K562 (cell line): ENCODE measurements around the gene ZNF74.

Experiments
- ATF2 ChIP-seq: sonication (generic); formaldehyde crosslinking; IDR thresholded peaks from 2 replicates; pipeline ENCODE4 v1.8.1; 2022; ENCODE audit warnings: missing genetic modification reagents
- ATF3 ChIP-seq, 2 experiments: fragments of 450-650 bp in 1 of 2; sonication (generic) in 1 of 2; formaldehyde crosslinking in 1 of 2; IDR thresholded peaks in 1 of 2; conservative IDR thresholded peaks in 1 of 2; 2 replicates each; pipeline versions ENCODE4 v1.6.1 to v1.8.1; 2016 to 2023; ENCODE audit warnings: mild to moderate bottlenecking in 2 of 2, moderate library complexity in 2 of 2, inconsistent platforms in 1 of 2, missing genetic modification reagents in 1 of 2
- BCLAF1 ChIP-seq, 2 experiments: fragments of 450-650 bp in 1 of 2; IDR thresholded peaks; 2 replicates each; pipeline ENCODE4 v1.6.1; 2011 to 2017; ENCODE audit warnings: low read depth in 2 of 2, antibody characterized with exemption in 1 of 2, borderline replicate concordance in 1 of 2, low read length in 1 of 2, mild to moderate bottlenecking in 1 of 2, mixed read lengths in 1 of 2; ENCODE audit not compliant: control insufficient read depth in 1 of 2
- CTCF ChIP-seq, 3 experiments: IDR thresholded peaks in 2 of 3; conservative IDR thresholded peaks in 1 of 3; 2 replicates each; pipeline ENCODE4 v1.5.1; 2011 to 2012; ENCODE audit warnings: low read length in 3 of 3, mild to moderate bottlenecking in 3 of 3, control low read depth in 2 of 3, improper control_type of control experiment in 1 of 3, inconsistent platforms in 1 of 3, low read depth in 1 of 3, mixed read lengths in 1 of 3, moderate library complexity in 1 of 3; ENCODE audit not compliant: insufficient read depth in 2 of 3
- E2F1 ChIP-seq: sonication (generic); formaldehyde crosslinking; IDR thresholded peaks from 2 replicates; pipeline ENCODE4 v1.8.1; 2023; ENCODE audit warnings: mild to moderate bottlenecking, missing genetic modification reagents, moderate library complexity
- NR2F6 ChIP-seq: fragments of 450-650 bp; formaldehyde crosslinking; IDR thresholded peaks from 2 replicates; pipeline ENCODE4 v1.4.0; 2020; ENCODE audit warnings: mild to moderate bottlenecking
- RAD21 ChIP-seq, 2 experiments: fragments of 250-450 bp in 1 of 2; fragments of 450-650 bp in 1 of 2; sonication (Bioruptor Pico) in 1 of 2; formaldehyde crosslinking in 1 of 2; IDR thresholded peaks in 1 of 2; conservative IDR thresholded peaks in 1 of 2; 2 replicates each; pipeline versions ENCODE4 v1.4.0 to v1.8.0; 2020 to 2022; ENCODE audit warnings: mild to moderate bottlenecking in 2 of 2, moderate library complexity in 1 of 2
- RFX5 ChIP-seq: IDR thresholded peaks from 2 replicates; pipeline ENCODE4 v1.6.1; 2011; ENCODE audit warnings: low read depth, mild to moderate bottlenecking, improper control_type of control experiment, low read length
- ZBTB43 ChIP-seq: sonication (generic); formaldehyde crosslinking; IDR thresholded peaks from 2 replicates; pipeline ENCODE4 v1.8.0; 2023; ENCODE audit warnings: mild to moderate bottlenecking, missing genetic modification reagents
- ZBTB9 ChIP-seq: fragments of 450-650 bp; formaldehyde crosslinking; IDR thresholded peaks from 2 replicates; pipeline ENCODE4 v1.4.0; 2020; ENCODE audit warnings: mild to moderate bottlenecking, moderate library complexity
- ZNF263 ChIP-seq: sonication (generic); formaldehyde crosslinking; IDR thresholded peaks from 2 replicates; pipeline ENCODE4 v1.8.0; 2022; ENCODE audit warnings: mild to moderate bottlenecking, missing genetic modification reagents, borderline replicate concordance
- ZNF57 ChIP-seq: fragments of 450-650 bp; formaldehyde crosslinking; IDR thresholded peaks from 2 replicates; pipeline ENCODE4 v1.4.0; 2020; ENCODE audit warnings: mild to moderate bottlenecking, moderate library complexity

- TF ChIP-seq NR2F6, result no peak
- TF ChIP-seq BCLAF1 (IDR thresholded peaks at IDR 0.05; ENCODE audit: borderline replicate concordance in 1 of 2, control insufficient read depth in 1 of 2, low read depth in 2 of 2, low read length in 1 of 2), result no peak
- no peak for TF ChIP-seq ATF3 (IDR thresholded peaks at IDR 0.05)
- no peak for TF ChIP-seq ATF3 (CRISPR knock-in tag; conservative IDR thresholded peaks at IDR 0.05)
- TF ChIP-seq ATF2, result no peak
- no peak for TF ChIP-seq E2F1 (CRISPR knock-in tag)
- no peak for TF ChIP-seq CTCF (IDR thresholded peaks at IDR 0.05 in 2 of 3, conservative IDR thresholded peaks at IDR 0.05 in 1 of 3; ENCODE audit: insufficient read depth in 2 of 3, low read depth in 1 of 3, low read length in 3 of 3)
- TF ChIP-seq ZNF57 (CRISPR knock-in tag), result no peak
- no peak for TF ChIP-seq ZBTB9 (CRISPR knock-in tag)
- no peak for TF ChIP-seq ZBTB43 (CRISPR knock-in tag)
- TF ChIP-seq RFX5, result no peak
- no peak for TF ChIP-seq RAD21 (CRISPR knock-in tag; conservative IDR thresholded peaks at IDR 0.05 in 1 of 2, IDR thresholded peaks at IDR 0.05 in 1 of 2)
- no peak for TF ChIP-seq ZNF263 (CRISPR knock-in tag)
Observed at GRCh38 chr22:20432244-20432686, 38.3 kb downstream of the ZNF74 start.
